NCI-H774 (cell line): ENCODE data around the gene C5orf34.
"Not testable (repeated sequence)": the region's sequence is repeated elsewhere in the genome, so short reads cannot be mapped to it uniquely, and the experiment has no call there.

Experiments
- DNase-seq: peaks from one replicate; lab custom pipeline; 2025; lab: John Stamatoyannopoulos, UW

The C5orf34 gene, protein sequence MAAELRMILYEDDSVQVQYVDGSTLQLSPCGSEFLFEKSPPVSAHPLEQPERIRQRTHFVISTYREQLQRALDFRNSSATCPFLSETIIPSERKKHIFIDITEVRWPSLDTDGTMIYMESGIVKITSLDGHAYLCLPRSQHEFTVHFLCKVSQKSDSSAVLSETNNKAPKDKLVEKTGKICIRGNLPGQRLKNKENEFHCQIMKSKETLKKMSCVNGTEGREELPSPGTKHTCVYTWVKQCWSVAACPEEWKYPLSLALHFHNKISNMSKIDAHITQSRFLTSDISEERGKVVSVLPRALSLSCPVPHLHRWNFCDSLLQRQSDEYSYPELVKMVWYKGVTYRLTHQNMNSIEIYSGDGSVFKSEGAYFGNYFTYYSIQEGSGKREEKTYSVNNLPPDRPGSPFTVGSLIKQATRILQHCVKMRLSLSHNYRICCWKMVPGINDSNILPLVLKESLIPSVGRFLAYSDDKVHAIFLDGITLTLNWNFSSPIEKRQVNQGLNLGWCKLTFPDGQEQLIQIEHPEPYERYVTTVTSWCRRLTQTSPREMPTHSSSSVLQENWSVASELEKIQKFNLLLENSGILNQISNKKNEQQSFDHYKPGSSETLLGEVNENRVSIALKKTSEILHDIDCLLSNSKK

DNA sequence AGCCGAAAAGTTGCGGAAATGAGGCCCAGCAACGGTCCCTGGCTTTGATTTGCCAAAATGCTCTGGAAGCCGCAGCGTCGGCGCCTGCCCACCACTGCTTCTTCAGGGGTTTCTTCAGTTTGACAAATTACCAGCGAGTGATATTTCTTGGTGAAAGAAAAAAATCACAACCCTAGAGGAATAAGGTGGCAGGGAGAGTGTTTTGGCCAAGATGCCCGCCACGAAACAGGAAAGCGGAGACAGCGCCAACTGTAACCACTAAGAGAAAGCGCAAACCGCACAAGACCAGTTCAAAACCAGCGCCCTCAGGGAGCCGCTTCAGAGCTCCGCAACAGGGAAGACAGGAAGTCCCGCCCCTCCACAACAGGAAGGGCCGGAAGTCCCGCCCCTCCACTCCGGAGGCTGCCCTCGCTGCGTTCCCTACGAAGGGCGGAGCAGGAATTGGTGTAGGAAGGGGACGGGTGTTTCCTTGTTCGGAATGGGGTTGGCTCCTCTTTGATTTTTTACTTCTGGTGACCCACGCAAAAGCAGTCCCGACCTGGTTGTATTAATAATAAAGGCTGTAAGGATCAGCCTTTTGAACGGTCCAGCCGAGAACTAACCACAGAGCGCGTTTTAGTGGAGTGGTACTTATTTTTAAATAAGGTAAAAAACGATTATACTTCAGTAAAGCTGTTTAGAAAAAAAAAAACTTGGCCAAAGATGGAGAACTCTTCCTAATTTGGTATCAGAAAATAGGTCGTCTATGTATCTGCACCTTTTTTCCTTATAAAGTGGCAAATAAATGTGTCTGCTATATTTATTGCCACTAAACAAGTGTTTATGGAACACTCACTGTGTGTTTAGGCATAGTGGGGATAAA, at the start of gene C5orf34:
Gene C5orf34 (minus strand): TSS at position 333 of the 862 bp plus-strand sequence. CDS start 5,809 bp downstream, outside the sequence.
- peak; percentile 98 for DNase-seq

DNA sequence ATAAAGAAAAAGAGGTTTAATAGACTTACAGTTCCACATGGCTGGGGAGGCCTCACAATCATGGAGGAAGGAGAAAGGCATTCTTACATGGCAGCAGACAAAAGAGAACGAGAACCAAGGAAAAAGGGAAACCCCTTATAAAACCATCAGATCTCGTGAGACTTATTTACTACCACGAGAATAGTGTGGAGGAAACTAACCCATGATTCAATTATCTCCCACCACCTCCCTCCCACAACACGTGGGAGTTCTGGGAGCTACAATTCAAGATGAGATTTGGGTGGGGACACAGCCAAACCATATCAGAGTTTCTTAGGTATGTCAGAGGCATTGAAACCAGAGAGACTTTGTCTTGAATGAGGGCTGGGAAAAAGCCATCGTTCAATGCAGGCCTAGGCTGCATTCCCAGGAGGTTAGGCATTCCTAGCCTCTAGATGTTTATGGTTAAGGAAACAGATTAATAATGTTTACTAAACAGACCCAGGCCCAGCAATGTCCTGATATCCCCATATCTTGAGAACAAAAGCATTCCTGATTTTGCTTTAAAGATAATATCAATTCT, 49.4 kb upstream of the C5orf34 start:
- DNase-seq, result no peak

DNA sequence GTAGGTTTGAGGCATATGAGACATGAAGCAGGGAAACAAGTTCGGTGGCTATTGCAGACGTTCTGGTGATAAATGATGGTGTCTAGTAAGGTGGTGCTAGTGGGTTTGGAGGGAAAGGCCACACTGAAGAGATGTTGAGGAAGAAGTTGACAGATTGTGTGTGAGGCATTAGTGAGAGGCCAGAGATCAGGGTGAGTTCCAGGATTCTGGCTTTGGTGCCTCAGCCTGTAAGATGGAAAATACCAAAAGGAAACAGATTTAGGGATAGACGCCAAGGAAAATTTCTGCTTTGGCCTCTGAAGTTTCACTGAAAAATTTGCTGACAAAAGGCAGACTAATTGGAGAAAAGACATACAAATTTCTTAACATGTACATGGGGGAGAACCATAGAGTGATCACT, 48.4 kb upstream of the C5orf34 start:
- DNase-seq, result no peak

DNA sequence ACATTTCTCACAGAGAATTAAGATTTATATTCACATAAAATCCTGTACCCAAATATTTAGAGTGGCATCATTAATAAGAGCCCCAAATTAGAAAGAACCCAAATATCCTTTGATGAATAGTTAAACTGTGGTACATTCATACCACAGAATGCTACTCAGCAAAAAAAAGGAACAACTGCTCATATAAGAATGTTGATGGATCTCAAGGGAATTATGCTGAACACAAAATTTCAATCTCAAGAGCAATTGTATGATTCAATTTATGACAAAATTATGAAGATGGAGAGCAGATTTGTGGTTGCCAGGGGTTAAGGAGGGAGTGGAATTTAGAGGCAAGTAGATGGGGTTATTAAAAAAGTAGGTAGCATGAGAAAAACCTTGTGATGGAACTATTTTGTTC, 46.4 kb upstream of the C5orf34 start:
- DNase-seq, result no peak

DNA sequence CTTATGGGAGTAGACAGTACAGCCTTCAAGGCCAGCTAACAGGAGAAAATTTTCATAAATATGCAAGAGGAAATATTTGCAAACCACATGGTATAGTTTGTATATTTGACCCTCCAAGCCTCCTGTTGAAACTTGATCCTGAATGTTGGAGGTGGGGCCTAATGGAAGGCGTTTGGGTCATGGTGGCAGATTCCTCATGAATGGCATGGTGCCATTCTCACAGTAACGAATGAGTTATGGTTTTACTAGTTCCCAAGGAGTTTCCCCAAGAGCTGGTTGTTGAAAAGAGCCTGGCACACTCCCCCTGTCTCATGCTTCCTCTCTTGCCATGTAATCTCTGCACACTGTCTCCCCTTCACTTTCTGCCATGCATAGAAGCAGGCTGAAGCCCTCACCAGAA, 45.2 kb upstream of the C5orf34 start:
- DNase-seq, result no peak

DNA sequence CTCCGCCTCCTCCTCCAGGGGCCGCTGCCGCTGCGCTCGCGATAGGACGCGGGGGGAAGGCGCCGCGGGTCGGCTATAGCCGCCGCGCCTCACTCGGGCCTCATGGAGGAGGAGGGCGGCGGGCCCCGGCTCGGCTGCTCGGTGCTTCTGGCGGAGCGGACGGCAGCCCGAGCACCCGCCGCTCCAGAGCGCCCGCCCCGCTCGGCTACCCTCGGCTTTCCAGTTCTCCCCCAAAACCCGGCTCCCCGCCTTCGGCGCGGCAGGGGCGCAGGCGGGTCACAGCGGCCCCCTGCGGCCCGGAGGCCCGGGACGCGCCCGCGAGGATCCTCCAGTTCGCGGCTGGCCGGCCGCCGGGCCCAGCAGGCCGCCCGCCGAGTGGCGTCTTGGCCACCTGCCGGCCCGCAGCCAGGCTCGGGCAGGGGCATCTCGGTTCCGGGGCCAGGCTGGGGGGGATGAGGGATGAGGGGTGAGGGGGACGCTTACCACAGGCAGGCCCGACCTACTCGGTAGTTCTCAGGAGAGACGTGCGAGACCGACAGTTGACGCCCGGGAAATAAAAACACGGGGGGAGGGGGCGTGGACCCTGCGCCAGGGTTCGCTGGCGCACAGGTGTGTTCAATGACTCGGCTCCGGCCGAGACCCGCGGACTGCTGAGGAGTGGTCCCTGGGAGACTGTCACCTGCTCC, 42.1 kb upstream of the C5orf34 start, which contains the start of gene PAIP1:
Gene PAIP1 (minus strand): TSS at position 221 of the 686 bp plus-strand sequence. CDS start 231 bp downstream, outside the sequence.
- peak; percentile 91 for DNase-seq

DNA sequence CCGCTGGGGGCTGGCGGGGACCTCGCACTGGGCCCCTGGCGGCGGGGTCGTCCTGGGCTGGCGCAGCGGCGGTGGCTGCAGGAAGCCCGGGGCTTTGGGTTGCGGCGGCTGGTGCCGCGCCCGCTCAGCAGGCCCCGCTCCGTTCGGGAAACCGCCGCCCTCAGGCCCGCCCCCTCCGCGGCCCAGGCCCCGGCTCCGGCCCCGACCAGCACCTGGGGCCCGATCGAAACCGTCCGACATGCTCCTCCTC, 41.6 kb upstream of the C5orf34 start:
- DNase-seq, result not testable (repeated sequence)

DNA sequence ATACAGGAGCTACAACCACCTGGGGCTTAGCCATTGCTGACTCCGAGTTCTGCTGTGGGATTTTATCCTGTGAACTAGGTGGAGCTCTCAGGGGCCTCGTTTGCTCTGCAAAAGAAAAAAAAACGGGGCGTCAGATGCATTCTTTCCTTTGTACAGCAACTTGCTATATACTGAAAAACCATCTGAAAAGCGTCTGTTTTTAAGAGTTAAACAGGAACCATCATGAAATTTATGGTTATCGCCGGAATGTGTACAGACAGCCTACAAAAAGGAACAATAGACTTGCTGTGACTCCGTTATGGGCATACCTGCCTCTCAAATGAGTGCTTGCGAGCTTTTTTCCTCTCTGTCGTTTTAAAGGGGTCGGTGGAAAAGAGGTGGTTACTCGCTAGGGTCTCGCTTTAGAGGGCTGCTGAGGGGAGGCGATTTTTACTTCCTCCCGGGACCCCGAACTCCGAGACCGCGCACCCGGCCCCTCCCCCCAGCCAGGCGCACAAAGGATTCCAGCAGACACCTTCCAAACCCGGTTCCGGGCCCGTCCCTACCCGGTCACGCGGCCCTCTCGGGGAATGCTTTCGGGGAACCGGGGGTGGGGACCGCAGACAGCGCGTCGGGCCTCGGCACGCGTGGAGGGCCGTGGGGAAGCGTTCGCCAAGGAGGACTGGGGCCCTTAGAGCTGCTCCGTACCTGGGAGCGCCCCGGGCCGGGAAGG, 41.1 kb upstream of the C5orf34 start:
- DNase-seq, result peak; percentile 49

DNA sequence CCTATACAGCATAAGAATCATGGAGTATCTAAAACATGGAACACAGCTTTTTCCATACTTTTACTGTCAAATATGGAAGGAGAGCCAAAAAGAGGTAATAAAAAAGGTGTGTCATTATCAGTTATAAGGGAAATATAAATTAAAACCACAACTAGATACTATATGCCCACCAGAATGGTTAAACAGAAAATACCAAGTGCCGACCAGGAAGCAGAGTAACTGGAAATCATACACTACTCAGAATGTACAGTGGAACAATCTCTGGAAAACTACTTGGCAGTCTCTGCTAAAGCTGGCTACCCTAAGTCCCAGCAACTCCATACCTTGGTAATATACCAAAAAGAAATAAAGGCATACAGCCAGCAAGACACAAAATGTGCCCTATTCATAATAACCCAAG, 39.5 kb upstream of the C5orf34 start:
- no peak for DNase-seq

DNA sequence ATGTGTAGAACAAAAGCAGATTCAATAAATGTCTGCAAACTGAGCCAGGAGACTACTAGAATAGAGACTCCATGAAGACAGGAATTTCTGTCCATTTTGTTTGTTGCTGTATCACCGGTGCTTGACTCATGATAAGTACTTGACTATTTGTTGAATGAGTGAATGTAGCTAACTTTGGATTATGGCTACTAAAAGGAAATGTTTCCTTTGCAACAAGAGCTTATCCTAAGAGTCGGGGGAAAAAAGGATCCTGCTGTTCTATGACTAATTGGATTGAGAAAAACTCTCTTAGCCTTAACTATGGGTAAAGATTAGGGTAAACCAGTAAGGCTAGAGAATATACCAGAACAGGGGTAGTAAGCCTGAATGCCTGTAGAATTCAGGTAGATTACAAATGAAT, 38.4 kb upstream of the C5orf34 start:
- no peak for DNase-seq

DNA sequence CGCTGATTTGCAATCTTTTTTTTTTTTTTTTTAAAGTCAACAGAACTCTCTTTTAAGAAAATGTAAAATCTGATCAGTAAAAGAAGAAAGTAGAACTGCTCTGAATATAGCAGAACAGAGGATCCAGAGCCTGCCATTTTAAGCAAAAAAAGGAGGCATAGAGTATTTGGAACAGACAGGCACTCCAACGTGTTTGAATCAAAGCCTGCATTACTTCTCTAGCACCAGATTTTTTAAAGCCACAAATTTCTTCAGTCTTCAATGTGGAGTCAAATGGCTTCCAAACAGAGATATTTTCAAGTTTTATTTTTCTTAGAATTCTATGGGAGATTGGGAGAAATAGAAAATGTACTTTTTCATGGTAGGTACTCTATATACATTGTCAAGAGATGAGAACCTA, 36.8 kb upstream of the C5orf34 start:
- no peak for DNase-seq

DNA sequence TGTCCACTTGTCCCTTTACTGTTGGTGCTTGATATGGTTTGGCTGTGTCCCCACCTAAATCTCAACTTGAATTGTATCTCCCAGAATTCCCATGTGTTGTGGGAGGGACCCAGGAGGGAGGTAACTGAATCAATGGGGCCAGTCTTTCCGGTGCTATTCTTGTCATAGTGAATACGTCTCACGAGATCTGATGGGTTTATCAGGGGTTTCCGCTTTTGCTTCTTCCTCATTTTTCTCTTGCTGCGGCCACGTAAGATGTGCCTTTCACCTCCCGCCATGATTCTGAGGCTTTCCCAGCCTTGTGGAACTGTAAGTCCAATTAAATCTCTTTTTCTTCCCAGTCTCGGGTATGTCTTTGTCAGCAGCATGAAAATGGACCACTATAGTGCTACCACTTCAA, 34.3 kb upstream of the C5orf34 start:
- DNase-seq, result not testable (repeated sequence)

DNA sequence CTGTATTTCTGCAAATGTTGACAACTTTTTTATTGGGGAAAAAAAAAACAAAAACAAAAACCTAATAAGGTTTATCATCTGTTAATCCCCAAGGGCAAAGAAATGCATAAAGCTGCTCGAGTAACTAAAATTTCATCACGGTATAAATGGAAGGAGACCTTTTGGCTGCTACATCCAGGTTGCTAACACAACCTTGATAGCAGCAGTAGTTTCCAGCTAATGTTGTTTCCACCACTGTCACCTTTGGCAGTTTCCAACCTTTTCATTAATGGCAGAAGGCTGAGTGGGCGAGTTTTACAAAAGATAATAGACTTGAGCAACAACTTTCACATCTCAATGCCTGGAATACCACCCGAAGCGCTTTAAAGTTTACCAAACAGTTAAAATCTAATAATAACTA, 33.4 kb upstream of the C5orf34 start:
- DNase-seq, result no peak

DNA sequence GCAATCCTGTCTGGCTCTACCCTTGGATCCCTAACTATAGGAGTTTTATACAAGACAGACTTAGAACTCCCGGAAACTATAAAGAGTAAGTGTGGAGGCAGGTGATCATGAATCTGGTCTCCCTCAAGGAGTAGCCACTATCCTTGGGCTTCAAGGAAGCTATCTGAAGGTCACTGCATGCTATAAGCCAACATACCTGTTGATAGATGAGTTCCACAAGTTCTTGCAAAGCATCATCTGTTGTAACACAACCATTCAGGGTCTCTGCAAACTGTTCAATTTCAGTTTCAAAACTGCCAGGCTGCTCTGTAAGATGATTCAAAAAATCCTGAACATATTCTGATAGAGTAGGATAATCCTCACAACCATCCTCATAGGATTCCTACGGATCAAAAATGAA, 32.6 kb upstream of the C5orf34 start:
- no peak for DNase-seq

DNA sequence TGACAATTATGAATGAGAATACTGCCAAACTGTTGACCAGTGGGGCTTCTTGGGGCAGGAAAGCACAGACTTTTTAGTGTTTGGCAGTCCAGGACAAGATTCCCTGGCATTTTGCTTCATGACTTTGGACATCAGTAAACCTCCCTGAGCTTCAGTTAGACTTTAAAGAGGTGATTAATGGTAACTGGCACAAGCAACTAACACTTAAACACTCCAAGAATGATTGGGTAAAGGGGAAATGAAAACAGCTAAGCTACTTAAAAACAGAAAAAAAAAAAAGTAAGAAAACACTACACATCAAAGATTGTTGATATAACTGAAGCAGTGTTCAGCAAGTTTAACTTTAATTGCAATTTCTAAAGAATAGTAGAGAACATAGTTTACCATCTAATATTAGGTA, 28.5 kb upstream of the C5orf34 start:
- DNase-seq, result no peak

DNA sequence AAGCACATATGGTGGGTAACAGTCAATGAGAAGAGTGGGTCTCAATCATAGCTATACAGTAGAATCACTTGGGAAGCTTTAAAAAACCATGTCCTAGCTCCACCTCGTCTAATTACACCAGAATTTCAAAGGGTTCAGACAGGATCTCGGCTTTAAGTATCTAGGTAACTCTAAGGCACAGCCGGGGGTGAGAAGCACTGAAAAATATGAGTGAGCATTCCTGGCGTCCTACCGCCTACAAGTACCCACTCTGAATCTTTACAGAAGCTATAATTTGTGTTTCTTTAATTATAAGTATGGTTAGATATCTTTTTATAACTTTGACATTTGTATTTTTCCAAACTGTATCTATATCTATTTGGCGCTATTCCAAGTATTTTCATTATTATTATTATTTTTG, 25.8 kb upstream of the C5orf34 start:
- no peak for DNase-seq

DNA sequence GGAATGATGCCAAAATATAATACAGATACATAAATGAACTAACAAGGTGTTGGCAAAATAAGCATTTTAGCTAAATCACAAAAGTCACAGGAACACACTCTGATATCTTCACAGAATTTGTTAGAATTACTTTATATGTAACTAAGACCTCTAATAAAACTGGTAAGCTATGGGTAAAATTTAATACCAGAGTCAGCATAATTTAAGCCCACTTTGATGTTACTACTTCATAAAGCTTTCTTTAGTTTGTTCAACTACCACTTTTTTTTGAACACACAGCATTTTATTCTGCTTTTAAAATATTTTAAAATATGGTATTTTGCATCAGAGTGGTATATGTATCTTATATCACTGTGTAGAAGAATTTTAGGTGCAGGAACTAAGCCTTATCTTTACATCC, 22.0 kb upstream of the C5orf34 start:
- no peak for DNase-seq

DNA sequence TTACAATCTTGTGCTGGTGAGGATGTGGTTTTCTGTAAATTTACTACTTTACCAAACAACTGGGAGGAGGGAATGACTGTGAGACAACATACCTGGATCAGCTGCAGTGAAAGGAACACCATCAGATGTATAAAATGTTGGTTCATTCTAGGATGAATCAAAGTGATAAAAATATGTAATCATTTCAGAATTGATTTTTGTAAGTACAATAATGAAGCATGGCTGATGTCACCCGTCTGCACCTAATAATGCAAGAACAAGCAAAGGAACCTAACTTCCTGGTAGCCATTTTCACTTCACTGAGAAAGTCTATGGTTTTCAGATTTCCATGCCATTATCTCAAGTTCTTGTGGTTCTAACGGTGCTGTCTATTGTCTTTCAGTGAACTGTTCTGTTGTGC, 18.7 kb upstream of the C5orf34 start:
- no peak for DNase-seq

DNA sequence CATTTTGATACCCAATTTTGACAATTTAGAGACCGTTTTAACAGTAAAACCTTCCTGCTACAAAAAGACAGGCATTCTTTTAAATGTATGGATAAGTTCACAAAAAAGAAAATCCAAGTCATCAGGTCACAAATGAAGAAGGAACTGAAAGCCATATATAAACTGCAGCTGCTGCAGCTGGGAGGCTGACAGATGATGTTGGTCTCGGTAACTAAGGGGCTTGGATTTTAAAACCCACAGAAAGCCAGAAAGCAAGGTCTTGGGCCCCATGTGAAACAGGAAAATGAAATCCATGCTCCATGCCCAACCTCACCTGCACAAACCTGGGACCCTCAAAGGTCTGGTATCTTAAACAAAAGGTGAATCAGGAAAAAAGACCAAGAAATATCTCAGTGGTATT, 15.7 kb upstream of the C5orf34 start:
- no peak for DNase-seq

DNA sequence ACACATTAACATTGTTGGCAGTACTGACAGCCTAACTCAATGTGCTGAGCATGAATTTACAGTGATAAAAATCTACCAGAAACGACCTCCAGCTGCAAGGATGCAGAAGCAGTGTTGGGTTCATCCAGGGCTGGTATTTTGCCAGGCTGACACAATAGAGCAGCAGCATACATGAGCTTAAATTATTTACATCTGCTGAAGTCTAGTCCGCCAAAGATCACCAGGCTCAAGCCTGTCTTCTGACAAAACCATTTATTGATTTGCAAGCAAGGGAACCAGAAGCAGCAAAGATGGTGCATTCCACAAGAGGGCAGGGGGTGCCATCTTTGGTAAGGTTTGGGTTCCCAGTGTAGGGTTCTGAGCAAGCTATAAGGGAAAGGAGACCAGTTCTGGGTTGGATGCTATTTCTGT, 8.7 kb upstream of the C5orf34 start:
- DNase-seq, result no peak

DNA sequence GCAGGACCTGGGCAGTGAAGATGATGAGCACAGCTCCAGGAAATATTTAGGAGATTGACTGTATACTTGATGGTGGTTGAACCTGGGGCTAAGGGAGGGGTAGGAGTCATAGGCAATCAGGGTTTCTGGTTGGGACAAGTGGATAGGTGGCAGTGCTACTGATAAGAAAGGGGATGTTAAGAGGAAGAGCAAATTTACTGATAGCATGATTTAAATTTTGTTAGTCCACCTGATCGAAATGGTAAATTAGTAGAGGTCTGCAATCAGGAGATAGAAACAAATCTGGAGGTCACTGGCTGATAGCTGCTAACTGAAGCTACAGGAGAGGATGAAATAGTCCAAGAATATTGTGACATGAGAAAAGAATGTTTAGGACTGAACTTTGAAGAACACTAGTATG, 5.7 kb upstream of the C5orf34 start:
- DNase-seq, result no peak
